CD4-positive, alpha-beta T cell treated with Interleukin-1 beta for 1 hour (primary cell): ENCODE results near the gene TFF1.

Experiments
- DNase-seq, 2 donors: peaks; one replicate each; pipeline ENCODE4 v3.0.0-alpha.2; 2020 to 2022

The TFF1 gene

DNA sequence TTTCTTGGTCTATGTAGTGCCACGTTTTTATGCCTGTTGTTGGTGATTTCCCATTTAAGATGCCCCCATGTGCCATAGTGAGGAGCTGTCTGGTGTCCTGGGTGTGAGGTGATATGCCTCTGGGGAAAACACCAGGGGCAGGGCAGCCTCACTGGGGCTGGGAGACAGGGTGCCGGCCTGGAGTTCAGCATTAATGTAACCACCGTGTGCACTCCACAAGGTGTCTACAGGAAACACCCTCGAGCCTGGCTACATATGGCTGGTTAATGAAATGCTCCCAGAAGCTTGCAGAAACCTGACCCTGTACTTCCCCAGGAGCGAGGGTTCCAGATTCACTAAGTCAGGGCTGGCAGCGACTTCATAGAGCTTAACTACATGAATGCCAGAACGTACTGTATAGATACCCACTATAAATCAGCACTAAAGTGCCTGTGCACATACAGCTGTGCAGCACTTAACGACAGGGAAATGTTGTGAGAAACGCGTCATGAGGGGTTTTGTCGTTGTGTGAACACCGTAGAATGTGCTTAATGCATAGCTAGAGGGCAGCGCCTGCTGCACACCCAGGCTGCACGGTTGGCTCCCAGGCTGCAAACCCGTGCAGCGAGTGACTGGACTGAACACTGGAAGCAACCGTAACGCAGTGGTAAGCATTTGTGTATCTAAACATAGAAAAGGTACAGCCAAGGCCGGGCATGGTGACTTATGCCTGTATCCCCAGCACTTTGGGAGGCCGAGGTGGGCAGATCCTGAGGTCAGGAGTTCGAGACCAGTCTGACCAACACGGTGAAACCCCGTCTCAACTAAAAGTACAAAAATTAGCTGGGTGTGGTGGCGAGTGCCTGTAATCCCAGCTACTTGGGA lies 25.9 kb downstream of the TFF1 start:
- DNase-seq: no peak

DNA sequence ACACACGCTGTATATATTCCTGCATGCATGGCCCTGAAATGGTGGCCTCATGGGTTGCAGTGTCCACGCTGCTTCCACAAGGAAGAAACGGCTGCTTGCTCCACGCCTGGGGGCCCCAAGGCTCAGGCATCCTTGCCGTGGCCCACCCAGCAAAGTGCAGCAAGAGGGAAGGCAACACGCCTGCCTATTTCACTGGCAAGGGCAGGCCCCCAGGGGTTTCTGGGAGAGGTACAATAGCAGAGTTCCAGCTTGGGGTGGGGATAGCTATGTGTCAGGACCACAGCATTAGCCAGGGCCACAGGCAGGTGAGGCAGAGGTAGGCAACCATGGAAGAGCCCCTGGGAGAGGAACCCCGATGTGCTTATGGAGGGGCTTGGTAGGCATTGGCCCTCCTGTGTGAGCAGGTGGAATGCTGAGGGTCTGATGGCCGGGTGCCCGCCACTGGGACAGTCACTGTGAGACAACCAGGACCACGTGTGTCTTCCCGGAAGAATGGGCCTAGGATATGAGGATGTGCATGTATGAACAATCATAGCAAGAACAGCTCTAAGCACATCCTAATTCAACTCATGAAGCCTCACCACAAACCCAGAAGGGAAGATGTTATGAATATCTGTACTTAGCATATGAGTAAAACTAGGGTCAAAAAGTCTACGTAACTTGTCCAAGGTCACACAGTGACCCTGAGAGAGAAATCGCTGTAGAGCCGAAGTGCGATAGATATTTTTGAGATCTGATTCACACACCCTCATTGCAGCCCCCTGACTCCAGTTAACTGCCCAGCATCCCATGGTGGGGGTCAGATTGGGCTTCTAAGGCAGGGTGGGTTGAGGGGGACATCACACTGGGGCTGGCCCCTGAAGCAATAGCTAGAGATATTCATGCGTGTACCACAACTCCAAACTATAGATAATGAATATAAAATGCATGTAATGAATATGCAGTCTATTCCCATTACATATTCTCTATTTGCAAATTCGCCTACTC lies 27.3 kb downstream of the TFF1 start:
- DNase-seq: no peak

DNA sequence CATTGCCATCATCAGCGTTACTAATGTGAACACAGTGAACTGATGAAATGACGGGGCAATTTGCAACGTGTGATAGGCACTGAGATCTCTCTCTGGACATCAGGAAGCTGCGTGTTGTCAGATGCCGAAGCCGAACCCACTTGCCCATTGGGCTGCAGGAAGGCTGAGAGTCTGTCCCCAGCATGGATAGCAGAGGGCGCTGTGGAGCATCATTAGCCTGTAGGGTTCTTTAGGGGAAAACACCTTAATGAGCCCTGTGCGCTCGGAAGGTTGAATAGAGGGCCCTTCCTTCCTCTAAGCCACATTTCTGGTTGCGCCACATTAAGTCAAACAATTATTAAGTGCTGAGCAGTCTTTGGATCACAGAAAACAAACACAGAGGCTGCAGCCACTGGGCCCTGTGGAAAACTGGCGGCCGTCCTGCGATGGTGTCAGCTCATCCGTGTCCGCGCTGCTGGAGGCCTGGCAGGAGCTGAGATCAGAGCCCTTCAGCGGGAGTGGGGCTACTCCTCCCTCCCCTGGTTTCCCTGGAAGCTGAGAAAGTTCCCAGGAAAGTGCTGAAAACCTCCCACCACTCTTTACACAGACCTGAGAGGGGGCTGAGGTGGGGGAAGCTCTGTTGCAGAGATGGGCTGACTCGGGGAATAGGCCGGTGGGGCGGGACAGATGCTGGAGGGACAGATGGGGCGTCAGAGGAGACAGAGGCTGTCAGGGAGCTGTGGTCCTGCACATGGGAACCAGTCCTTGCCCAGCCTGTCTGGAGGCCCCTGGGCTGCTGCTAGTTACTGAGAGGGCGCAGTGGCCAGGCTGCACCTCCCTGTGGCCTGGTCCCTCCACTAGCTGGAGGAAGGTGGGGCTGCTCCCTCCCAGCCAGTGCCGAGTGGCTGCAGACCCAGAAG lies 28.3 kb downstream of the TFF1 start:
- peak; percentile 81 to 83 for DNase-seq

DNA sequence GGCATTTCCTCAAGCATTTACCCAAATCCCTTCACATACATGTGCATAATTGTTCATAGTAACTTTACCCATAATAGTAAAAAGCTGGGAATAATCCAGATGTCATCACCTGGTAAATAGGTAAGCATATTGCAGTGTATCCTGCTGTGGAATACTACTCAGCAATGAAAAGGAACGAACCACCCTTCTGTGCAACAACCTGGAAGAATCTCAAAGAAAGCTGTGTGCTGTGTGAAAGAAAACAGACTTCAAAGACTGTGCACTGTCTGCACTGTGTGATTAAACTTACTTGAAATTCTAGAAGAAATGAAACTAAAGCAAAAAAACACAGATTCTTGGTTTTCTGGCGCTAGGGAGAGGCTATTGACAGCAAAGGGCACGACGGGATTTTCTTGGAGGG lies 29.1 kb downstream of the TFF1 start:
- DNase-seq: no peak

DNA sequence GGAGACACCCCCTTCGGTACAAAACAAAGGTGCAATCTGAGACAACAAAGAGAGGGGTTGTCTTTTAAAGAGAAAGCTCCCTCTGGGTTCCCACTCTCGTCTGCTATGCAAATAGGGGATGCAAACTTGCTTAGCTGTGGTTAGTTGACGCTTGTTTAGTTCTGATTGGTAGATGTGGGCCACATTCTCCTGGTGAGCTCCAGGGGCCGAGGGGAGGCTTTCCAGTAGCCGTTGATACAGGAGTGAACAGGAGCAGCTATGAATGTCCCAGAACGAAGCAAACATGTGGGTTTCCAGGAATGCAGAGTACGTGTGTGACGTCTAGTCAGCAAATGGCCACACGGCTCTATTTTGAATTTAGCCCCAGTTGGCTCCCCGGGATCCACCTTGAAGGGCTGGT lies 30.3 kb downstream of the TFF1 start:
- DNase-seq: no peak

DNA sequence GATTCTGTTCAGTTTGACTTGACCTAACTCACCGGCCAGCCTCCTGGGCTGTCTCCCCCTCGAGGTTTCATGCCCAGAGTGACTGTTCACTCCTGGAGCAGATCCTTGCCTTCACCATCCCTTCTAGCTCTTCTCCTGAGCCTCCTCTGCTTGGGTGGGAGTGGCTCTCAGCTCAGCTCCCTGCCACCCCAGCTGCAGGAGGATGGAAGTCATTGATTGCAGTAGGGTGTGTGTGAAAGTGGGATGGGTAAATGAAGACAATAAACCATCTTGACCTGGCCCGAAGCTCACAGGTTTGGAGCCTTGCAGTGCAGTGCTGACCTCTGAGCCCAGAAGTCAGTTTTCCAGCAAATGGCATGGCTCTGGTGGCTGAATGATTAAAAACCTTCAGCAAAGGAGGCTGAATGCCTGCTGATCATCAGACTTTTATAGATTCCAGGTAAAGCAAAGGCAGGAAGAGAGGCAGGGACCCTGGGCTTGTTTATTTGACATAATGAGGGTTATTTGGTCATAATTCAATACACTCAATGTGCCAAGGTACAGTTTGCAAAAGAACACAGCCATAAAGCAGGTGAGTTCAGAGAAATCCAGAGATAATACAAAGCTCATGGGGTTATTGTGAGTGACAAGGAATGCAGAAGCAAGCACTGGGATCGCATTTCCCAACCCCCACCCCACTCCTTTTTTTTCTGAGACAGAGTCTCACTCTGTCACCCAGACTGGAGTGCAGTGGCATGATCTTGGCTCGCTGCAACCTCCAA lies 33.6 kb downstream of the TFF1 start:
- no peak for DNase-seq

DNA sequence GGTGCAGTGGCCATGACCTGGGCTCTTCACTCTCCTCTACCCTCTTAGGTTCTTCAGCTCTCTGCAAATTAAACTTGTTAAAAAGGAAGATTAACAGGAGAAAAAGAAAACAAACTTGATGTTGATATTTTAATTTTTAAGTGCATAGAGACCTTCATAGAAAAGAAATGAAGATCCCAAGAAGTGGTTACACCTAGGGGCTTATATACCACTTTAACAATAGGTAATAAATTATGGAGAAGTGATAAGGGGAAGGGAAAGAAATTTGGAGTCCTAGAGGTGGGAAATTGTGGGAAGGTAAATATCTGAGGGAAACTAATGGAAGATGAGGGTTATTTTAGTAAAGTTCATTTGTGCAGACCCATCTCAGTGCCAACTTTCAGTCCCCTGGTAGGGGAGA lies 34.7 kb downstream of the TFF1 start:
- DNase-seq: no peak

DNA sequence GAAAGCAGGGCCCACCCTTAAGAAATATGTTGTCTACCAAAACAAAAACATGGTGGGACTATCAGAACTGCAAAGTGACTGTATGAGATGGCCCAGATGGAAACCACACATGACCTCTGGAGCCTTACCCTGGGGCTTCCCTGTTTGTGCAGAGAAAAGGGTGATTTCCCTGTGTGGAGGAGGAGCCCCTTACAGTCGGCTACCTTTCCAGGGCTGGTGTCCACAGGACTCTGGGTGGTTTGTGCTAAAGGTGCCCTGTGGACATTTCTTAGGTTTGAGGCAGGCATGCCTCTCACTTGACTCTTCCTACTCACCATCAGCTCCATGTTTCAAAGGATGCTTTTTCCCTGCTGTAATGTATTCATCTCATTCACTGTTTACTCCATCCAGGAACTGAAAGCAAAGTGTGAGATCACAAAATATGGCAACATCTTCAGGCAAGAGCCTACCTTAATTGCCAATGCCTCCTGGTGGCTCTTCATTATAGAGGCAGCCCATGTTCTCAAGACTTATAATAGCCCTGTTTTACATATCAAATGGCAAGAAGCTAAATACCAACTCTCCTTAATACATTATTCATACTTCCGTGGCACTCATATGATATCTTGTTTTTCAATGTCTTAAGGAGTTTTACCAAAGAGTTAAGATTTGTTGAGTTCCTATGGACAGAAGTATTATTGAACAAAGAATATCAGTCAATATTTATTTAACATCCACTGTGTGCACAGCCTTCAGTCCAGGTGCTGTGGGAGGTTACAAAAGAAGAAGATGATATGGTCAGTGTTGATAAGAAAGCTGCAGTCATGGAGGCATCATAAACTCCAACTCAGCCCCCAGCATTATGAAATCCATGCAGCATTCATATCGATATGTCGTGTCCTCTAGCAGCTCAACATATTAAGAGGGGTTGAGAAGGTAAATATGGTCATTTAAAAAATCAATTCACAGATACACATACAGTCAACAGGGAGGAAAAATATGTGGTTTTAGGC lies 35.7 kb downstream of the TFF1 start:
- no peak for DNase-seq

DNA sequence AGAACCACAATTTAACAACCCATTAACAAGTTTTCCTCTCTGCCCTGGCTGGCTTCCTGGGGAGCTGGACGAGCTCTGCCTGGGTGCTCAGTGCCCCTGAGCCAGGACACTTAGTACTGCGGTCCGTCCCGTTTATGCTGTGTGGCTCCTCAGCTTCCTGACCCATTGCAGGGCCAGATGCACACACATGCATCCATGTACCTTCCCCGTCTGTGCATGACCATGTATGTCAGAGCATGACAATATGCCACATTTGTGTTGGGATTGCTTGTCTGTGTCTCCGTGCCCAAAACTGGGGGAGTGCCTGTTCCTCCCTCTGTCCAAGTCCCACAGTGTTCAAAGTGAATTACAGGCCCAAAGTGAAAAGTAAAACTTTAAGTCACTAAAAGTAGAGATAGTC lies 41.4 kb downstream of the TFF1 start:
- no peak for DNase-seq

DNA sequence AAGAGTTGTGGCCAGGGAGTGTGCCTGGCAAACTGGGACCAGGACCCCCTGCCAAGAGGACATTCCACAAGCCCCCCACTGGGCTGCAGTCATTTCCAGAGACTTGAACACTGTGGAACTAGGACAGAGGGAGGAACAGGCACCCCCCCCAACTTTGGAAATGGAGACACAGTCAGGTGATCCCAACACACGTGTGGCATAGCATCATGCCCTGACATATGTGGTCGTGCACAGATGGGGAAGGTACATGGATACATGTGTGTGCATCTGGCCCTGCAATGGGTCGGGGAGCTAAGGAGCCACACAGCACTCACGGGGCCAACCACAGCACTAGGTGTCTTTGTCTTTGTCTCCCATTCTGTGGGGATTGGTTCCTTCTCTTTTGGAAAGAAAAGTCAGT lies 44.5 kb downstream of the TFF1 start:
- no peak for DNase-seq

DNA sequence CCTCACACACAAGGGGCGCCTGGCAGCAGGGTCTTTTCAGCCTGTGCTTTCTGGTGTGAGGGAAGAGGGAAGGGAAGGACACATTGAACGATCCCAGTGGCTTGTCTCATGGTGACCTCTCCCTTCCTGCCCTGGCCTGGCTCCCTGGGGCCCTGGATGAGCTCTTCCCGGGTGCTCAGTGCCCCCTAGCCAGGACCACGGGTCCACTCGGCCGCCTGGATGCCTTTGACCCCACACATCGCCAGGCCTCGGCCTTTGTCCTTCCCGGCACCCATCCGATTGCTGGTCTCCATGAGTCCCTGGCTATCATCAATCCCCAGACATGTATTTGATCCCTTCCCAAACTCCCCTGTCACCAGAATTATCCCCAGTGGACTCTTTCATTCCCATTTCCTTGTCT lies 45.1 kb downstream of the TFF1 start:
- DNase-seq: no peak

DNA sequence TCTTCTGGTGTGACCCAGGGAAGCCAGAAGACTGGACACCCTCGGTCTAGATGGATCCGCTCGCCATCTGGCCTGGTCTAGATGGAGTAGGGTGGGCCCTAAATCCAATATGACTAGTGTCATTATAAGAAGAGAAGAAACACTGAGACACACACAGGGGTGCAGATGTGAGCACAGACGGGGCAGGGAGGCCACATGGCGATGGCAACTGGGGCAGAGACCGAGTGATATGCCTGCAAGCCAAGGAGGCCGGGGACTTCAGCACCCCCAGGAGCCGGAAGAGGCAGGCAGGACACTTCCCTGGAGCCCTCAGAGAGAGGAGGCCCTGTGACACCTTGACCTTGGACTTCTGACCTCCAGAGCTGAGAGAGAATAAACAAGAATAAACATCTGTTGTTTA lies 45.5 kb downstream of the TFF1 start:
- no peak for DNase-seq

DNA sequence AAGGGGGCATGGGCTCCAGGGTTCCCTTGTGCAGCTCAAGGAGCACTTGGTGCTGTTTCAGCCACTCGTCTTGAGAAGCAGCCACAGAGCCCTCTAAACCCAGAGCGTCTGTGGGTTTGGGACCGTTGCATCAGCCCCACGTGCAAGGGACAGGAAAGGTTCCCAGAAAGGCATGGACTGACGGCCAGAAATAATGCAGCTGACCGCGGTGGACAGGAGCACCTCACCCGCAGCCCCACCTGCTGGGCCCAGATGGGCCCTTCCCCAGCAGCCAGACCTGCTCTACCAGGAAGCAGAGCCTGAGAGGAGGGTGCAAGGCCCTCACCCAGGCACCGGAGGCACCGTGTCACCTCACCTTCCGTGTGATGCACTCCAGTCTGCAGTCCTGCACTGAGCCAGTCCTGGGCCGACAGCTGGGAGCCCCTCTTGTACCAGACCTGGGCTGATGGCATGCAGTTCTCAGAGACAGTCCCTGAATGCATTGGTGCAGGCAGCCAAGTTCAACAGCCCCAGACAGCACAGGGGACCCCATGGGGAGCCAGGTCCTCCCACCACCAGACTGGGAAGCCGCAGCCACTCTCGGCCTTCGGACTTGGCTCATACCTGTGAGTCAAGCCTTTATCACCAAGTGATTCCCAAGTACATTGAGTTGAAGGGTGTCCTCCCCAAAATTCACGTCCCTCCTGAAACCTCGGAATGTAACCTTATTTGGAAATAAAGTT lies 46.3 kb downstream of the TFF1 start:
- DNase-seq: no peak

DNA sequence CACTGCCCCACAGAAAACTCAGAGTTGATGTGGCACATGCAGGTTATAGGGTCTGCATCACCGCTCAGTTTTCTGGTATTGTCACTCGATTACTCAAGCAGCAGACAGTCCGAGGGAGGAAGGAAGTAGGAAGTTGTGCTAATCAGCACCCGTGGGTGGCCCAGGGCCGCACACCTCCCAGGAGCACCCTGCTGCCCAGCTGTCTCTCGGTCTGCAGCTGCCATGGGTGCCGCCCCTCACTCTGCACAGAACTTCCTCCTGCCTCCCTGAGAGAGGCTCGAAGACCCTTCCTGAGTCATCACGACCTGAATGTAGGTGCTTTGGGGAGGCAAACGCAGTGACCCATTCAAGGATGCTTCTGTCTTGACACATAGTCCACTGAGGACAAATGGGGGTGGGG lies 47.0 kb downstream of the TFF1 start:
- DNase-seq: peak in 1 of 2 donors; percentile 24

DNA sequence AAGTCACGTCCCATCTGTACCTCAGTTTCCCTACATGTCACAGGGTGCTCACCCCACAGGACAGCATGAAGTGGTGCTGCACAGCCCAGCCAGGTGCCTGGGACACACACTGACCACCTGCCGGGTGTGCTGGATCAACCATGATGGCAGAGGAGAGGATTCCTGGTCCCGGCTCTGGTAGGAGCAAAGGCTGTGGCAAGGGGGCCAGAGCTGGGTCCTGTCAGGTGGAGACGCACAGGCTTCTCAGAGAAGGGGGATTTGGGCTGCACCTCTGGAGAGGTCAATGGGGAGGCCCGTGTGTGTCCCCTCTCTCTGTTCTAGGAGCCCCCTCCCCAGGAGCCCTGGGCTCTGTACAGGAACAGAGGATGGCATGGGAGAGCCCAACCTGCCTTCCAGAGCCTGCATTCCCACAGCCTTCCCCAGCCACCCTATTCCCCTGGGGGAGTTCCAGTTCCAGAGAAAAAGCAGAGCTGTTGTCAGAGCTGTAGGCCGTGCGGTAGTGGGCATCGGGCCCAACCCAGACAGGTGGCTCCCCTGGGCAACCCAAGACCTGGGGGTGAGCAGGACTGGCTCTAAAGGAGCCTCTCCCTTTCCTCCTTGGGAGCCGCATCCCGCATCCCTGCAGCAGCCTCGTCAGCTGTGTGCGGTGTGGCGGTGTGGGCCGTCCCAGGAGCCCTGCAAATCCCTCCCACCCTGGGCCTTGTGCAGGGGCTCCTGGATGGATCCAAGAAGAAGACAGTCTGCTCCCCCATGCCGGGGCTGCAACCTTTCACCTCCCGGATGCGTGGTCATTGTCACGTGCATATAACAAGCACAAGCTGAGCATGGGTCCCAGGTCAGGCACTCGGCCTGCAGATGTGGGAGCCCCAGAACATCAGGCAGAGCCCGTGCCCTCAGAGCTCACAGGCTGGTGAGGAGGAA lies 48.2 kb downstream of the TFF1 start:
- no peak for DNase-seq

DNA sequence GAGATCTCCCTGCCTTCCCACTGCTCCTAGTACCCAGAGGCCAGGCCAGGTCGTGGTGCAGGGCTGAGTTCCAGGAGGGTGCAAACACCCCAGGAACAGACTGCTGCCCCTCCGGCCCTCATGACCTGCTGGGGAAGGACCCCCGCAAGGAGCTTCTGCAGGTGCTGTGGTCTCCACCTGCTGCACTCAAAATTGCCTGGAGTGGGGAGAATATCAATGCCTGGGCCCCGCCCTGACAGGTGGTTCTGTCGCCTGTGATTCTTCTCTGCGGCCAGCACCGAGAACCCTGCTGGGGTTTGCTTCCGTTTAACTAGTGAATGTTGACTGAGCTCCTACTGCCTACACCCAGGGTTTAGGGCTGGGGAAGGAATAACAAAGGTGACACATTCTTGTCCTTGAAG lies 49.0 kb downstream of the TFF1 start:
- no peak for DNase-seq

DNA sequence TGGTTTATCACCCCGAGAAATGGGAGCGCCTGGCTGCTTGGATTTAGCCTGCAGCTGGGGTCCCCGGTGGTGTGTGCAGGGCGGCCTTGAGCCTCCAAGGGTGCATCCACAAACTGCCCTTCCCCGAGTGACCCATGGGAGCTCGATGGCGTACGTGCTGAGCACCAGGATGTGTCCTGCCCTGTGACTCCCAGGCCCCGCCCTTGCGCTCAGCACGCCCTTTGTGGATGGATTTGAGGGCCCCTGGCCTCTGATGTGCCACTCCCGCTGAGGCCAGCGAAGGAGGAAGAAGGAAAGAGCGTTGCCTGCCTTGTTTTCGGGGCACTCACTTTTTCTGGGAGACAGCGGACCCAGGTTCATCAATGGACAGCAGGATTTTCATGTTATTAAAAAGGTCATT lies 49.4 kb downstream of the TFF1 start:
- DNase-seq: no peak

DNA sequence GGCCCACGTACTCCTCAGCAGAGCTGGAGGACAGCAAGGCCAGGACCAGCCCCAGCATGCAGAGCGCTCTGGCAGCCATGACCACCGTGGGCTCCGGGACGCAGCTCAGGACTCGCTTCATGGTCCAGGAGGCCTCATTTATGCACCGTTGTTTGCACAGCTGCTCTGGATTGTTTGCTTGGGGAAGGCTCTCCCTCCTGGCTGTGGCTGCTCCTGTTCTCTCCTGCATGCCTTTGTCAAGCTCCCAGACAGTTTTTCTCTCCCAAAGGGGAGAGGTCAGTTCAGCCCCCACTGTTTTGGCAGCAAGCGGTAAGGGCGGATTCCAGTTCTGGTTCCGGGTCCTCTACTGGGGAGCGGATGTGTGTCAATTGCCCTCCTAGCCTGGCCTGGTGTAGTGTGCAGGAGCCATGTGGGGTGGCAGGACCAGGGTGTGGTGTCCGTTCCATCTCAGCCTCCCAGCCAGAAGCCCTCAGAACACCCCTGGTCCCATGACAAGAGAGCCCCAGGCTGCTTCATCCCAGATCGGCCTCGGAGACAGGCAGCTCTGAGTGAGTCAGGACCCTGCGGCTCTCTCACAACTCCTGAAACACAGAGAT lies 50.9 kb downstream of the TFF1 start, which contains the start of gene TFF3:
TFF3 (minus strand) TSS at position 114 of the 596 bp plus-strand sequence; CDS start at position 79, 35 bp downstream.
- no peak for DNase-seq
